HG02885 (cell line): ENCODE measurements around the gene CCT8.
A peak's percentile ranks its signal among the peaks of the same experiment; 100 is the strongest.
"Not testable (repeated sequence)": the region's sequence is repeated elsewhere in the genome, so short reads cannot be mapped to it uniquely, and the experiment has no call there.

Experiments used
- ATAC-seq: cut with Tn5 transposase; IDR thresholded peaks from one replicate; pipeline ENCODE4 v1.9.1; 2021; ENCODE audit warnings: mild to moderate bottlenecking; ENCODE audit not compliant: unreplicated experiment, poor library complexity

The CCT8 gene

GRCh38 chr21:29078869-29079767 lies 5.7 kb upstream of the CCT8 start:
- peak; percentile 64 for ATAC-seq

- ATAC-seq: no peak
These were observed 4.2 kb upstream of the CCT8 start for GRCh38 chr21:29077651-29078090.

- not testable (repeated sequence) for ATAC-seq
These were observed 3.5 kb upstream of the CCT8 start for GRCh38 chr21:29076731-29077640.

GRCh38 chr21:29075706-29076466 lies 2.4 kb upstream of the CCT8 start:
- no peak for ATAC-seq

- ATAC-seq: no peak
These were observed 1.3 kb upstream of the CCT8 start for GRCh38 chr21:29074783-29075182.

- ATAC-seq: peak; percentile 24
These were observed 544 bp upstream of the CCT8 start for GRCh38 chr21:29074007-29074376.

GRCh38 chr21:29072873-29073221 lies 601 bp downstream of the CCT8 start:
- ATAC-seq: no peak

GRCh38 chr21:29064850-29065481 lies 8.5 kb downstream of the CCT8 start:
- peak; percentile 100 for ATAC-seq

- ATAC-seq: no peak
These were observed 16.9 kb downstream of the CCT8 start for GRCh38 chr21:29056538-29057050.

- no peak for ATAC-seq
These were observed 17.4 kb downstream of the CCT8 start for GRCh38 chr21:29056005-29056404.

GRCh38 chr21:29055080-29055479 lies 18.4 kb downstream of the CCT8 start:
- no peak for ATAC-seq

- ATAC-seq: peak; percentile 12
These were observed 19.8 kb downstream of the CCT8 start for GRCh38 chr21:29053656-29054055.

- ATAC-seq: peak; percentile 43
These were observed 20.4 kb downstream of the CCT8 start for GRCh38 chr21:29053011-29053553.

GRCh38 chr21:29052224-29052623 lies 21.2 kb downstream of the CCT8 start:
- ATAC-seq: no peak

GRCh38 chr21:29034678-29035077 lies 38.8 kb downstream of the CCT8 start:
- peak; percentile 68 for ATAC-seq

GRCh38 chr21:29033871-29034270 lies 39.6 kb downstream of the CCT8 start:
- ATAC-seq: no peak

GRCh38 chr21:29033301-29033700 lies 40.1 kb downstream of the CCT8 start:
- ATAC-seq: no peak

GRCh38 chr21:29030909-29031308 lies 42.5 kb downstream of the CCT8 start:
- no peak for ATAC-seq

- ATAC-seq: no peak
These were observed 43.9 kb downstream of the CCT8 start for GRCh38 chr21:29029524-29029923.

- ATAC-seq: no peak
These were observed 48.1 kb downstream of the CCT8 start for GRCh38 chr21:29025328-29025713.
